CD8-positive, alpha-beta memory T cell (primary cell): Measurements from ENCODE around the gene NRAP. TPM values are rescaled to one million over a fixed set of nuclear protein-coding genes. Genes with fewer than 3 reads are reported as not detected.

ENCODE experiments used
- CTCF ChIA-PET: fragments of 350-600 bp; sonication (Branson Sonifier 250); formaldehyde crosslinking; loops from one replicate; lab custom pipeline; 2021; ENCODE audit warnings: antibody characterized with exemption; lab: Charles Lee
- POLR2A ChIA-PET: fragments of 350-600 bp; sonication (Branson Sonifier 250); formaldehyde crosslinking; loops from one replicate; lab custom pipeline; 2021; ENCODE audit warnings: antibody characterized with exemption; lab: Charles Lee
- DNase-seq, 5 donors: peaks; one replicate each; pipeline versions ENCODE4 v3.0.0 to v3.0.0-alpha.2; 2020 to 2022; ENCODE audit warnings: mixed read lengths in 1 of 5
- H3K27ac ChIP-seq: one replicate; pipeline ENCODE4 v1.7.0; 2013; ENCODE audit warnings: low read depth, mild to moderate bottlenecking, low read length, moderate library complexity
- H3K27me3 ChIP-seq: 2 replicates; pipeline ENCODE4 v1.7.0; 2013; ENCODE audit warnings: low read length, mild to moderate bottlenecking; ENCODE audit not compliant: insufficient read depth, poor library complexity, severe bottlenecking
- H3K36me3 ChIP-seq: 2 replicates; pipeline ENCODE4 v1.7.0; 2013; ENCODE audit warnings: mild to moderate bottlenecking, low read length, moderate library complexity; ENCODE audit not compliant: insufficient read depth
- H3K4me1 ChIP-seq: 2 replicates; pipeline ENCODE4 v1.7.0; 2013; ENCODE audit warnings: mild to moderate bottlenecking, low read length, moderate library complexity; ENCODE audit not compliant: insufficient read depth
- H3K4me3 ChIP-seq: 2 replicates; pipeline ENCODE4 v1.7.0; 2013; ENCODE audit warnings: mild to moderate bottlenecking, low read length
- H3K9me3 ChIP-seq: 2 replicates; pipeline ENCODE4 v1.7.0; 2013; ENCODE audit warnings: mild to moderate bottlenecking, low read length
- H3K27ac Mint-ChIP-seq, 8 donors: one replicate each; pipeline ENCODE4 v1.8.0; 2020 to 2021; ENCODE audit warnings: mixed read lengths in 8 of 8, mild to moderate bottlenecking in 6 of 8, inconsistent platforms in 3 of 8, moderate library complexity in 3 of 8
- H3K27me3 Mint-ChIP-seq, 2 donors: one replicate each; pipeline ENCODE4 v1.8.0; 2020 to 2021; ENCODE audit warnings: mixed read lengths in 2 of 2, mild to moderate bottlenecking in 1 of 2, moderate library complexity in 1 of 2
- H3K36me3 Mint-ChIP-seq, 3 donors: one replicate each; pipeline ENCODE4 v1.8.0; 2020 to 2021; ENCODE audit warnings: mixed read lengths in 3 of 3, inconsistent platforms in 1 of 3, mild to moderate bottlenecking in 1 of 3
- H3K4me1 Mint-ChIP-seq, 3 donors: one replicate each; pipeline ENCODE4 v1.8.0; 2020 to 2021; ENCODE audit warnings: mixed read lengths in 3 of 3, inconsistent platforms in 1 of 3, mild to moderate bottlenecking in 1 of 3
- H3K4me3 Mint-ChIP-seq, 7 donors: one replicate each; pipeline ENCODE4 v1.8.0; 2020 to 2021; ENCODE audit warnings: mixed read lengths in 7 of 7, mild to moderate bottlenecking in 6 of 7, moderate library complexity in 4 of 7, inconsistent platforms in 2 of 7
- H3K9me3 Mint-ChIP-seq, 5 donors: one replicate each; pipeline ENCODE4 v1.8.0; 2020 to 2022; ENCODE audit warnings: mixed read lengths in 5 of 5, mild to moderate bottlenecking in 3 of 5, moderate library complexity in 2 of 5, inconsistent platforms in 1 of 5
- polyA plus RNA-seq: library from polyadenylated mRNA; unstranded; fragments of 300-500 nt; fragmentation: Illumina TruSeq; gene quantifications from one replicate; pipeline ENCODE4 v1.2.3, GENCODE V29; 2021
- total RNA-seq, 2 experiments: library from RNA; stranded (reverse); gene quantifications; one replicate each; pipeline ENCODE4 v1.2.3, GENCODE V29; 2021

Gene NRAP
- total and polyA plus RNA-seq, 3 experiments from 2014 or later: not detected

DNA sequence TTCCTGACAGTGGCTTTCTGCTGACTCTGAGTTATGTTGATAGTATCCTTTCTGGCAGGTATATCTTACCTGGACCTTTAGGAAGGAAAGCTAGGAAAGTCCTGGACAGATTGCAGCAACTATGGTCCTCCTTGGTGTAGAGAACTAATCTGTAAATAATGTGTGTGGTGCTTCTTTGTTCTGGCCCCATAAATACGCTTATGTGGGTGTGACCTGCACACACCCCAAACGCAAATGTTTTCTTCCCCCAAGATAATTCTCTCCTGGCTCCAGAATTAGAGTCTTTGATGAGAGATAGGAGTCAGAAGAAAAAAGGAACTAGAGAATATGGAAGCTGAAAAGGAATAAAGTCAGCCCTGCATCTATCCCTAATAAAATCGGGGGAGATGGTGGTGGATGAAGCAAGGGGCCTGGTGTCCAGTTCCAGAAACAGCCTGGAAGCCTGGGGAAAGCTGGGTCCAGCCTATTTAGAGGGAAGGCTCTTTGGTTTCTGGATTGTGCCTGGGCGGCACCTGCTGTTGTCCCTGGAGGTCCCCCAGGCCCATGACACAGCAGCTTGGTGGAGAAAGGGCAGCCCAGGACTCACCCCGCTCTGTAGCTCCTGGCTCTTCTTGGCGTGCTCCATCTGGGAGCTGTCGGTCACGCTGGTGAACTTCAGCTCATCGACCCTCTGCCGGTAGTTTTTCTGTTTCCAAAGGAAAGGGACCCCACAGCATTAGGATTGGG, 38.2 kb downstream of the NRAP start:
- Histone ChIP-seq H3K27me3 (no peaks in the 10 kb centered on the region), H3K9me3 (no peaks in the 10 kb centered on the region), H3K27ac (no peak overlapping the region), H3K36me3 (no peaks in the 10 kb centered on the region), H3K4me1 (no peaks in the 10 kb centered on the region), H3K4me3 (no peak overlapping the region)
- ChIA-PET CTCF (no interaction called here), POLR2A (no interaction called here)
- H3K4me3 Mint-ChIP-seq: no peak overlapping the region
- DNase-seq: no peak
- H3K9me3 Mint-ChIP-seq: no peaks in the 10 kb centered on the region
- peaks cover 8 to 24% of the 10 kb centered on the region in 2 donors for H3K27me3 Mint-ChIP-seq
- no peaks in the 10 kb centered on the region for H3K4me1 Mint-ChIP-seq
- H3K36me3 Mint-ChIP-seq: no peaks in the 10 kb centered on the region
- no peak overlapping the region for H3K27ac Mint-ChIP-seq

DNA sequence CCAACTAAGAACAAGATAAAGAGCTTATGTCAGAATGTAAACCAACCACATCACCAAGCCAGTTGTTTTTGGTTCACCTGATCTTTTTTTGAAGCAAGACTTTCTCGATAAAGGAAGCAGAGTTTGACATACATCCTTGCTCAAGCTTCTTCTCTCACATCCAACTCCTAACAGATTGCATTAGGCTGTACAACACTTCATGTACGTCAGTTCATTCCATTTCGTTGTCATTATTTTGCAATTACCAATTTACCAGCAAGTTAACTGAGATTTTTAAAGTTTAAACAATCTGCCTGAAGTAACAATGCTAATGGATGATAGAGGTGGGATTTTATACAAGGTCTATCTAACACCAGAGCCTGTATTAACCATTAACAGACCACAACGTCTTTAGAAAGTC, 41.0 kb downstream of the NRAP start:
- no peaks in the 10 kb centered on the region for H3K9me3 Mint-ChIP-seq
- H3K36me3 ChIP-seq: no peaks in the 10 kb centered on the region
- no peak overlapping the region for H3K27ac ChIP-seq
- no peaks in the 10 kb centered on the region for H3K36me3 Mint-ChIP-seq
- no peak for DNase-seq
- ChIA-PET POLR2A (no interaction called here), CTCF (no interaction called here)
- no peaks in the 10 kb centered on the region for H3K9me3 ChIP-seq
- no peak overlapping the region for H3K27ac Mint-ChIP-seq
- H3K4me3 Mint-ChIP-seq: no peak overlapping the region
- peaks cover 15 to 46% of the 10 kb centered on the region in 2 donors for H3K27me3 Mint-ChIP-seq
- no peaks in the 10 kb centered on the region for H3K4me1 ChIP-seq
- no peak overlapping the region for H3K4me3 ChIP-seq
- no peaks in the 10 kb centered on the region for H3K4me1 Mint-ChIP-seq
- H3K27me3 ChIP-seq: no peaks in the 10 kb centered on the region

DNA sequence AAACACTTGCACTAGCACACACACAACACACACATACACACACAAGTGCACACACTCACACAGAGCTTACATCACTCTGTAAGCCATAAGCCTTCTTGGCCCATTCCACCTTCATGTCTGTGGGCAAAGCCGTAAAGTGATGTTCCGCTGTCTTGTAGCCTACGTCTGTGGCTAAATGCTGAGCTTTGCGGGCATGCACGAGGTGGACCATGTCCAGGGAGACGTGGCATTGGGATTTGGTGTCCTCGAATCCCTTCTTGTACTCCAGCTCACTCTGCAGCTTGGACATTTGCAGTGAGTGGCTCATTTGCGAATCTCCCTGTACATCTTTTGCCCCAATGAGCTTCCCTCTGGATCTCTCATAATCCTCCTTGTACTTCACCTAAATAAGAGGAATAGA, 42.0 kb downstream of the NRAP start:
- Histone ChIP-seq H3K27me3 (no peaks in the 10 kb centered on the region), H3K27ac (no peak overlapping the region), H3K4me1 (no peaks in the 10 kb centered on the region), H3K4me3 (no peak overlapping the region), H3K36me3 (no peaks in the 10 kb centered on the region), H3K9me3 (no peaks in the 10 kb centered on the region)
- no peaks in the 10 kb centered on the region for H3K36me3 Mint-ChIP-seq
- H3K9me3 Mint-ChIP-seq: no peaks in the 10 kb centered on the region
- H3K27me3 Mint-ChIP-seq: peaks cover 17 to 54% of the 10 kb centered on the region in 2 donors
- no peak for DNase-seq
- H3K27ac Mint-ChIP-seq: no peak overlapping the region
- H3K4me3 Mint-ChIP-seq: no peak overlapping the region
- POLR2A ChIA-PET: no interaction called here
- H3K4me1 Mint-ChIP-seq: no peaks in the 10 kb centered on the region
- CTCF ChIA-PET: no interaction called here

DNA sequence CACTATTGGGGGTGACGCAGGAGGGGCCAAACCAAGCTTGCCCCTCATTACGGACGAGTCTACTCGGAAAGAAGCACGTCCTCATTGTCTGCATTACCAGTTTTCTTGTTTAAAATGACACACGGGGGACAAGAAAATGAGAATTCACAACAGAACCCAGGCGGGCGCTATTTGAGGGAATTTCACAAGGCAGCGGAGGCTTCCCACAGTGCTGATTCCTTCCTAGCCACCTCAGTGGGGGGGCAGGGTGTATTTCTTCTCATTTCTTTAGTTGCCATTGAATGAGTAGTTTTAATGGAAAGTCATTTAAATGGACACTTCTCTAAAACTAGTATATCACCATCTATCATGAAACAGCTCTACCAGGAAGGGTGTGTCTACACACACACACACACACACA, 42.9 kb downstream of the NRAP start:
- H3K27me3 Mint-ChIP-seq: peaks cover 17 to 63% of the 10 kb centered on the region in 2 donors
- no peaks in the 10 kb centered on the region for H3K9me3 ChIP-seq
- no peak overlapping the region for H3K27ac ChIP-seq
- DNase-seq: no peak
- H3K27me3 ChIP-seq: no peaks in the 10 kb centered on the region
- no peaks in the 10 kb centered on the region for H3K4me1 ChIP-seq
- POLR2A ChIA-PET: no interaction called here
- no peaks in the 10 kb centered on the region for H3K36me3 ChIP-seq
- CTCF ChIA-PET: no interaction called here
- H3K4me3 Mint-ChIP-seq: no peak overlapping the region
- H3K4me3 ChIP-seq: no peak overlapping the region
- no peaks in the 10 kb centered on the region for H3K36me3 Mint-ChIP-seq
- no peaks in the 10 kb centered on the region for H3K9me3 Mint-ChIP-seq
- H3K4me1 Mint-ChIP-seq: no peaks in the 10 kb centered on the region
- peak overlapping the region in 1 of 8 donors; percentile 19 for H3K27ac Mint-ChIP-seq

DNA sequence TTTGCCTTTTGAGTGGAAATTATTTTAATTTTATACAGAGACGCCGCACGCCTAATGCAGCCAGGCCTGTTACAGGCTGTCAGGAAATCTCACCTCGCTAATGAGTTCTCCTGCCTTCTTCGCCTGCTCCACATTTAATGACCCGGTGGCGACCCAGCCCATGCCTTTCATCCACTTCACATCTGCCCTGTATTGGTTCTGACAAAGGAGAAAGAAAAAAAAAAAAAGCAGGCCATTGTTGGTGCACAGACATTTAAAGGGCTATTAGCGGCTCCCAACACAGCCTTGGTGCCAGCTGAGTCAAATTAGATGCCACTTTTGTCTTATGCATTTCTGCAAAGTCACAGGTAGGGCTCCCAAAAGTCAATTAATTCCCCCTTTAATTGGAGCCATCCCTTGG, 43.3 kb downstream of the NRAP start:
- Mint-ChIP-seq H3K4me1 (no peaks in the 10 kb centered on the region), H3K27ac (no peak overlapping the region), H3K9me3 (no peaks in the 10 kb centered on the region), H3K36me3 (no peaks in the 10 kb centered on the region), H3K27me3 (peaks cover 19 to 64% of the 10 kb centered on the region in 2 donors), H3K4me3 (no peak overlapping the region)
- Histone ChIP-seq H3K27ac (no peak overlapping the region), H3K4me1 (no peaks in the 10 kb centered on the region), H3K36me3 (no peaks in the 10 kb centered on the region), H3K4me3 (no peak overlapping the region), H3K9me3 (no peaks in the 10 kb centered on the region), H3K27me3 (no peaks in the 10 kb centered on the region)
- CTCF ChIA-PET: no interaction called here
- POLR2A ChIA-PET: no interaction called here
- DNase-seq: no peak

DNA sequence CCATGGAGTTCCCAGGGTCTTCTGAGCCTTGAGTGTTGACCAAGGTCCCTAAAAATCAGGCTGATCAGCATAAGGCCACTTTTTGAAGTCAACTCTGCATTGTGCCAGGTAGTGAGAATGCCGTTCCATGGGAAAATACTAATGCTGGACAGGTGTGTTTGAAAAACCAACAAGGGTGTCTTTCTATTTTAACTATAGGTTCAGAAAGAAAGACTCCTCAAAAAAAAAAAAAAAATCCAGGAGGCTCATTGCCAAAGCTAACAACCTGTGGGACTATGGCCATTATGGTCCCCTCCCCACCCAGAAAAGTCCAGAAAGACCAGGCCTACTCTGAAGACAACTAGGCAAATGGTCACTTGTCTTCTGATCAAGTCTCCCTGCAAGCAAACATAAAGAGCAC, 44.4 kb downstream of the NRAP start:
- Mint-ChIP-seq H3K27me3 (peaks cover 21 to 59% of the 10 kb centered on the region in 2 donors), H3K4me1 (no peaks in the 10 kb centered on the region), H3K27ac (no peak overlapping the region), H3K9me3 (no peaks in the 10 kb centered on the region), H3K4me3 (no peak overlapping the region), H3K36me3 (no peaks in the 10 kb centered on the region)
- POLR2A ChIA-PET: no interaction called here
- Histone ChIP-seq H3K4me1 (no peaks in the 10 kb centered on the region), H3K27me3 (no peaks in the 10 kb centered on the region), H3K27ac (no peak overlapping the region), H3K36me3 (no peaks in the 10 kb centered on the region), H3K9me3 (no peaks in the 10 kb centered on the region), H3K4me3 (no peak overlapping the region)
- DNase-seq: no peak
- CTCF ChIA-PET: no interaction called here

DNA sequence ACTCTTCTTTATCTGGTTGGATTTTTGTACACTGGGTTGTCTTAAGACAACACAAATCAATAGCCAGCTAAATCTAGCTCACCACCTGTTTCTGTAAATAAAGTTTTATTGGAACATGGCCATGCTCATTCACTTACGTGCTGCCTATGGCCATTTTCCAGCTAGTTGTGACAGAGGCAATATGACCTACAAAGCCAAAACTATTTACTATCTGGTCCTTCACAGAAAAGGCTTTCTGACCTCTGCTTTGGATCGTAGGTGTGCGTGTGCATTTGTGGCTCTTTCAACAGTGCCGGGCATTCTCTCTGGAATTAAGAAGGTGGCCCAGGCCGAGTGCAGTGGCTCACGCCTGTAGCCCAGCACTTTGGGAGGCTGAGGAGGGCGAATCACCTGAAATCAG, 45.5 kb downstream of the NRAP start:
- H3K27me3 ChIP-seq: no peaks in the 10 kb centered on the region
- no peaks in the 10 kb centered on the region for H3K9me3 ChIP-seq
- H3K4me1 Mint-ChIP-seq: no peaks in the 10 kb centered on the region
- H3K27ac Mint-ChIP-seq: no peak overlapping the region
- H3K4me3 Mint-ChIP-seq: no peak overlapping the region
- POLR2A ChIA-PET: no interaction called here
- no peak overlapping the region for H3K4me3 ChIP-seq
- CTCF ChIA-PET: interaction anchor here (1.4 kb wide), 1 partner anchor 11 kb away, joined by 4 read pairs; no protein-coding TSS in a partner anchor
- H3K27ac ChIP-seq: no peak overlapping the region
- no peak for DNase-seq
- no peaks in the 10 kb centered on the region for H3K36me3 Mint-ChIP-seq
- no peaks in the 10 kb centered on the region for H3K9me3 Mint-ChIP-seq
- H3K36me3 ChIP-seq: no peaks in the 10 kb centered on the region
- H3K4me1 ChIP-seq: no peaks in the 10 kb centered on the region
- peaks cover 18 to 58% of the 10 kb centered on the region in 2 donors for H3K27me3 Mint-ChIP-seq

DNA sequence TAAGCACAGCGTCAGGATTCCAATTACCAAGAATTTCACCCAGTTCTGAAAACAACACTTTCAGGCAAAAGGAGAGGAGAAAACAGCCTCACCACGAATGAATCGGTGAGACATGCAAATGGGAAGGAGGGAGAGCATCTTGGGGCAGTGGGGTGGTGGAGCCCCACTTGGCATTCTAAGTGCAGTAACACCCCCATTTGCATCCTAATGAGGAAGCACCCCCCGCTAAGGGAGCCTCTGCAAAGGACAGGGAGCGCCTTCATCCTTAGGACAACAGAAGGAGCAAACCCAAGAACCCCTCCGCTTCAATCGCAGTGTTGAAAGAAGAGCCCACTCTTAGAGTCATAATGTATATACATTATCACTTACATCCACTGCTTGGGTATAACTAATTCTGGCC, 46.8 kb downstream of the NRAP start:
- CTCF ChIA-PET: no interaction called here
- no peaks in the 10 kb centered on the region for H3K36me3 ChIP-seq
- Mint-ChIP-seq H3K9me3 (no peaks in the 10 kb centered on the region), H3K27me3 (peaks cover 21 to 60% of the 10 kb centered on the region in 2 donors), H3K36me3 (no peaks in the 10 kb centered on the region), H3K4me1 (no peaks in the 10 kb centered on the region), H3K4me3 (no peak overlapping the region), H3K27ac (no peak overlapping the region)
- H3K27ac ChIP-seq: no peak overlapping the region
- H3K4me1 ChIP-seq: no peaks in the 10 kb centered on the region
- POLR2A ChIA-PET: no interaction called here
- no peak for DNase-seq
- H3K4me3 ChIP-seq: no peak overlapping the region
- no peaks in the 10 kb centered on the region for H3K27me3 ChIP-seq
- no peaks in the 10 kb centered on the region for H3K9me3 ChIP-seq
